Uterus (tissue), 4 donors: ENCODE data around the gene BBS7. TPM values are rescaled to one million over a fixed set of nuclear protein-coding genes. Genes with fewer than 3 reads are reported as not detected.

Experiments
- DNase-seq, 2 donors: peaks; one replicate each; pipeline ENCODE4 v3.0.0-alpha.2; 2019 to 2020
- H3K27ac ChIP-seq, 2 donors: fragments of 200-600 bp; sonication (generic); 1 replicate in 1 of 2; 2 replicates in 1 of 2; pipeline ENCODE4 v1.5.1; 2016 to 2018
- H3K27me3 ChIP-seq, 2 donors: fragments of 200-600 bp; sonication (generic); one replicate each; pipeline ENCODE4 v1.5.1; 2018 to 2019; ENCODE audit warnings: control low read depth in 1 of 2
- H3K36me3 ChIP-seq, 2 donors: fragments of 200-600 bp; sonication (generic); one replicate each; pipeline ENCODE4 v1.5.1; 2019; ENCODE audit warnings: control low read depth in 1 of 2
- H3K4me1 ChIP-seq, 2 donors: fragments of 200-600 bp; sonication (generic); one replicate each; pipeline ENCODE4 v1.5.1; 2018 to 2019; ENCODE audit warnings: control low read depth in 1 of 2
- H3K4me3 ChIP-seq, 2 donors: fragments of 200-600 bp; sonication (generic); 1 replicate in 1 of 2; 2 replicates in 1 of 2; pipeline ENCODE4 v1.5.1; 2018 to 2019; ENCODE audit warnings: mild to moderate bottlenecking in 1 of 2
- H3K9me3 ChIP-seq, 2 donors: fragments of 200-600 bp; sonication (generic); one replicate each; pipeline ENCODE4 v1.5.1; 2019; ENCODE audit warnings: control low read depth in 1 of 2
- POLR2A ChIP-seq, 2 donors: fragments of 450-650 bp; IDR thresholded peaks; one replicate each; pipeline ENCODE4 v1.6.1; 2016; ENCODE audit warnings: antibody characterized with exemption in 2 of 2, mild to moderate bottlenecking in 1 of 2, moderate library complexity in 1 of 2
- intact Hi-C: fragments of 100-400 bp; cut with DNase I; formaldehyde crosslinking; loops from one replicate; pipeline ENCODE4 v1.15.1; 2023; ENCODE audit warnings: low total_unique reads
- total RNA-seq, 4 donors: library from RNA; depleted of rRNA in 3 of 4; stranded (reverse); fragments of >200 nt in 3 of 4; gene quantifications; one replicate each; pipeline versions ENCODE4 v1.1.0 to v1.2.4, GENCODE V29; 2014 to 2023
- TF ChIP-seq, protein P1 (sequence below), 4 experiments: fragments of 200-600 bp in 2 of 4; fragments of 450-650 bp in 2 of 4; sonication (generic) in 2 of 4; IDR thresholded peaks; one replicate each; pipeline ENCODE4 v1.5.1; 2016 to 2019; ENCODE audit warnings: antibody characterized with exemption in 4 of 4, mild to moderate bottlenecking in 2 of 4, moderate library complexity in 1 of 4
- donor health status: DM: yes; HTN: yes; CAD: no.

Gene BBS7
- total RNA-seq, 4 donors from 2014 or later = 10.3 to 55.8 (median 35.2) TPM

DNA sequence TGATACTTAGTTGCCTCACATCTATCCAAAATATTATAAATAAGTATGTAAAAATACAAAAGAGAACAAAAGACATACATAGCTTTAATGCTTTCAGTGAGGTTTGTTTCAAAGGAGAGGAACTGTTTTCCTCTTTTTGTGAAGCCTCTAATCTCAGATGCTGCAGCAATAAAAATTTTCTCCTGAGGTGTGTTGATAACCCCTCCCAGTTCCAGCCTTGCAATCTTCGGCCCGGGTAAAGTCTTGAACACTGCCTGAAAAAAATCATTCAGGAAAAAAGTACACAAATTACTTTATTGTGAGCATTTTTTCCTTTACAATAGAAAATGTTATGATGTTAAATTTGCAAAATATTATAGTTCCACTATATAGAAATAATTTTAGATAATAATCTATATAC is 8.8 kb downstream of the BBS7 start:
- DNase-seq = no peak
- Histone ChIP-seq H3K4me3 (no peak overlapping the region), H3K27ac (no peak overlapping the region), H3K36me3 (no peaks in the 10 kb centered on the region), H3K4me1 (no peaks in the 10 kb centered on the region), H3K27me3 (no peaks in the 10 kb centered on the region), H3K9me3 (no peaks in the 10 kb centered on the region)
- TF ChIP-seq POLR2A (IDR thresholded peaks at IDR 0.05) = no peak
- TF ChIP-seq, protein P1, sequence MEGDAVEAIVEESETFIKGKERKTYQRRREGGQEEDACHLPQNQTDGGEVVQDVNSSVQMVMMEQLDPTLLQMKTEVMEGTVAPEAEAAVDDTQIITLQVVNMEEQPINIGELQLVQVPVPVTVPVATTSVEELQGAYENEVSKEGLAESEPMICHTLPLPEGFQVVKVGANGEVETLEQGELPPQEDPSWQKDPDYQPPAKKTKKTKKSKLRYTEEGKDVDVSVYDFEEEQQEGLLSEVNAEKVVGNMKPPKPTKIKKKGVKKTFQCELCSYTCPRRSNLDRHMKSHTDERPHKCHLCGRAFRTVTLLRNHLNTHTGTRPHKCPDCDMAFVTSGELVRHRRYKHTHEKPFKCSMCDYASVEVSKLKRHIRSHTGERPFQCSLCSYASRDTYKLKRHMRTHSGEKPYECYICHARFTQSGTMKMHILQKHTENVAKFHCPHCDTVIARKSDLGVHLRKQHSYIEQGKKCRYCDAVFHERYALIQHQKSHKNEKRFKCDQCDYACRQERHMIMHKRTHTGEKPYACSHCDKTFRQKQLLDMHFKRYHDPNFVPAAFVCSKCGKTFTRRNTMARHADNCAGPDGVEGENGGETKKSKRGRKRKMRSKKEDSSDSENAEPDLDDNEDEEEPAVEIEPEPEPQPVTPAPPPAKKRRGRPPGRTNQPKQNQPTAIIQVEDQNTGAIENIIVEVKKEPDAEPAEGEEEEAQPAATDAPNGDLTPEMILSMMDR (IDR thresholded peaks at IDR 0.05) = no peak
- intact Hi-C loops = no loop called here

DNA sequence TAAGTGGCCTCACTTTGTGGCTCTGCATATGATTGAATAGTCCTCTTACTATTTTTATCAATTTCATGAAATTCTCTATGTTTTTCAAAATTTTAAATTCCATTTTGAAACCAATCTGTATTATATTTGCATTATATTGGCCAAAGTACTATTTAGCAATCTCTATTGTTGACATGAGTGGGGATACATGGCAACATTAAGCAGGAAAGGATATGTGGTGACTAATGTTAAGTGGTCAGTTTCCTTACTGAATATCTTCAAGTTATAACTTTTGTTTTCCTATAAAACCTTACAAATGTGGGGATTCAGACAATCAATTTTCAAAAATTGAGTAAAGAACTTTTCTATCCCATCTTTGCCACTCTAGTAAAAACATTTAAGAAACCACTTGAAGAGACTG is 10.2 kb downstream of the BBS7 start:
- intact Hi-C loops = no loop called here
- H3K4me3 ChIP-seq = no peak overlapping the region
- no peaks in the 10 kb centered on the region for H3K4me1 ChIP-seq
- H3K27me3 ChIP-seq = no peaks in the 10 kb centered on the region
- TF ChIP-seq, protein P1 (IDR thresholded peaks at IDR 0.05) = no peak
- no peak overlapping the region for H3K27ac ChIP-seq
- no peaks in the 10 kb centered on the region for H3K36me3 ChIP-seq
- no peak for DNase-seq
- H3K9me3 ChIP-seq = no peaks in the 10 kb centered on the region

DNA sequence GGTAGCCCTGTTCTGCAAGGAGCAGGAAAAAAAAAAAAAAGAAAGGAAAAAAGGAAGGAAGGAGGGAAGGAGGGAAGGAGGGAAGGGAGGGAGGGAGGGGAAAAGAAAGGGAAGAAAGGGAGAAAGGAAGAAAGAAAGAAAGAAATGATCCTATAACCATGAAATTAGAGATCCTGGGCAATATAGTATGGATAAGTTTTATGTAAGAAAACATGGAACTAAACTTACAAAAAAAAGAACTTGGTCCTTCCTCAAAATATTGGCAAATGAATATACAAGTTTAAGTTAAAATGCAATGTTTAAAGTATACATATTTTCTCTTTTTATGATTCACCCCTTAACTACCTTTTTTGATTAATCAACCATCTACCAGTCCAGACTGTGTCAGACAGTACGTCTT is 18.9 kb downstream of the BBS7 start:
- no peak overlapping the region for H3K4me3 ChIP-seq
- H3K27ac ChIP-seq = no peak overlapping the region
- no peaks in the 10 kb centered on the region for H3K9me3 ChIP-seq
- TF ChIP-seq, protein P1 (IDR thresholded peaks at IDR 0.05) = no peak
- no peak for TF ChIP-seq POLR2A (IDR thresholded peaks at IDR 0.05)
- no peaks in the 10 kb centered on the region for H3K27me3 ChIP-seq
- H3K36me3 ChIP-seq = no peaks in the 10 kb centered on the region
- intact Hi-C loops = no loop called here
- no peak for DNase-seq
- H3K4me1 ChIP-seq = no peaks in the 10 kb centered on the region

DNA sequence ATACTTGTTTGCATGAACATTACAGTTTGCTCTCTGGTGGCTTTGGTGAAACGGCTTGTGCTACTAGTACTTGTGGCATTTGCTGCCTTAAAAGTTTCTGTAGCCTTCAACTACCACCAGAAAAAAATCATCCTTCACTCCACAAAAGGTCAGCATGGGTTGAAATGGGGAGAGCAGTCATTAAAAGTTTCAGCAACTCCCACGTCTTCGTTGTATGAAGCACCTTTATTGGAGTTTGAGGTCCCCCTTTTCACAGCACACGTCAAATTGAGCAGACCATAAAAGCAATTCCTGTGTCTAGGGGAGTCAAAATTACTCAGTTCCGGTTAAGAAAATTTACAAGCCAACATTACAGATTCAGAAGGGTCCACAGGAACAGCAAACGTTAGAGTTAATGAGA is 23.6 kb downstream of the BBS7 start:
- intact Hi-C loops = no loop called here
- Histone ChIP-seq H3K27me3 (no peaks in the 10 kb centered on the region), H3K9me3 (no peaks in the 10 kb centered on the region), H3K4me1 (no peaks in the 10 kb centered on the region), H3K36me3 (no peaks in the 10 kb centered on the region), H3K4me3 (no peak overlapping the region), H3K27ac (no peak overlapping the region)
- TF ChIP-seq POLR2A (IDR thresholded peaks at IDR 0.05) = no peak
- TF ChIP-seq, protein P1 (IDR thresholded peaks at IDR 0.05) = no peak
- no peak for DNase-seq

DNA sequence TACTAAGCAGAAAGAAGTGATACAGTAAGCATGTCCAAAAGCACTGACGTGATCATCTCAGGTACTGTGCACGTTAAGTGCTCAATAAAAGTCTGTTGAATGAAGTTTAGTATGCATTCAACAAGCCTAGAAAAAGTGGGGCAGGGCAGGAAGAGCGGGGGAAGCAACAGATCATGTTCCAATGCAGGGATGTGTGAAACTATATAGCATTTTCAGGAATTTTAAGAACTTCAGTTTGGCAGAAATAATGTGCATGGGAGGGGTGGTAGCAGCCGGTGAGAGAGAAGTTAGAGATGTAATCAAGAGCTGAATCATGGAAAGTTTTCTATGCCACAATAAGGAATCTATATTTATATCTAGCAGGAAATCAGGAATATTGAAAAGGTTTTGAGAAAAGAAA is 27.4 kb downstream of the BBS7 start:
- no peaks in the 10 kb centered on the region for H3K36me3 ChIP-seq
- TF ChIP-seq, protein P1 (IDR thresholded peaks at IDR 0.05) = no peak
- TF ChIP-seq POLR2A (IDR thresholded peaks at IDR 0.05) = no peak
- H3K27me3 ChIP-seq = no peaks in the 10 kb centered on the region
- no peak overlapping the region for H3K4me3 ChIP-seq
- intact Hi-C loops = no loop called here
- DNase-seq = no peak
- H3K4me1 ChIP-seq = no peaks in the 10 kb centered on the region
- no peak overlapping the region for H3K27ac ChIP-seq
- no peaks in the 10 kb centered on the region for H3K9me3 ChIP-seq
